ENCODE results near the gene LGALS12.

LGALS12 gene

DNA sequence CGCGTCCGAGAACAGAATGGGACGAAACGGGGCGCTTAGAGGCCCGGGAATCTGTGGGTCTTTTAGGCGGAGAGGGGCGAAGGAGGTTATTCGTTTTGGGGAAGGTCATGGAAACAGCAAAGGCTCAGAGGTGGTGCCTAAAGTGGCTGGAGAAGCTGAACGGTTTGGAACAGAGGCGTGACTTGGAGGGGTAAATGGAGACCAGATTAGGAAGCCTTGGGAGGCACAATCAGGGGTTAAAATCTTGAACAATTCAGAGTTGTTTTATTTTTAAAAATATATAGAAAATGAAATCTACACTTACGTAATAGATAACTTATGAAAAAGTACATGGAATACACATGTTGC lies 14.7 kb upstream of the LGALS12 start:
- Histone ChIP-seq H3K9me3 (ENCODE audit: insufficient read depth, low read depth, low read length) (peaks cover 10% of the 10 kb centered on the region), H3K9ac (ENCODE audit: low read depth, low read length) (peak overlapping the region; percentile 68; the same call in 1 of the 2 replicates), H3K4me3 (ENCODE audit: low read length) (peak overlapping the region; percentile 69), H3K27me3 (ENCODE audit: insufficient read depth, low read length) (peaks cover 29% of the 10 kb centered on the region; the same call in 1 of the 2 replicates), H3K4me1 (ENCODE audit: insufficient read depth, low read length) (peaks cover 28% of the 10 kb centered on the region), H3K36me3 (ENCODE audit: insufficient read depth, low read depth, low read length) (no peaks in the 10 kb centered on the region), H3K27ac (ENCODE audit: low read length) (no peak overlapping the region)

DNA sequence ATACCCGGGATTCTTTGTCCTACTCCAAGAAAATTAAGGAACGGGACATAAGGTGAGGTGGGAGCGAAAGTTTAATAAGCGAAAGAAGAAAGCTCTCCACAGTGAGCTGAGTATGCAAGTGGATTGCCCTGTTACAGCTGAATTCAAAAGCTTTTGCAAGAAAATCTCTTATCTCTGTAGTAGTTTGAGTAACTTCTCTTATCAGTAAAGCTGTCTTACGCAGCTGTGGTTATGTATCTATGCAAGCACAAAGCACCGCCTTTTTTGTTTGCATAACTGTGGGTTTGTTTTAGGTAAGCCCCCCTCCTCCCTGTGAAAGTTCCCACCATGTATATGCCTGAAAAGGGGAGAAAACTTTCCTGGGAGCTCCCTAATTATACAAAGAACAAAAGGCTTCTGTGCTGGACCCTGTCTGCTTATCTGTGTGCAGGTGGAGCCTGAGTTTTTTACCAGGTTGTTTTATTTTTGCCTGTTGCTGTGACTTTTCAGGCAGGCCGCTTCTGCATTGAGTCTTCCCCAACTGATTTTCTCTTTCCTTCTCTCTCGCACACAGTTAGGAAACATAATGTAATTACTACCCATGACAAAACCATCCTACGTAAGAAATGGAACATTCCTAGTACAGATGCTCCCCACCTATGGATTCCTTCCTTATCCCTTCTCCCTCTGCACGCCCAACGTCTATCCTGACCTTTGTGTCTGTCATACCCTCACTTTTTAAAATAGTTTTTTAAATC lies 14.1 kb upstream of the LGALS12 start:
- Histone ChIP-seq H3K4me3 (ENCODE audit: low read length) (peak overlapping the region; percentile 69), H3K27ac (ENCODE audit: low read length) (no peak overlapping the region), H3K9ac (ENCODE audit: low read depth, low read length) (no peak overlapping the region; the same call in 1 of the 2 replicates), H3K36me3 (ENCODE audit: insufficient read depth, low read depth, low read length) (no peaks in the 10 kb centered on the region), H3K9me3 (ENCODE audit: insufficient read depth, low read depth, low read length) (peaks cover 8% of the 10 kb centered on the region), H3K4me1 (ENCODE audit: insufficient read depth, low read length) (peaks cover 28% of the 10 kb centered on the region), H3K27me3 (ENCODE audit: insufficient read depth, low read length) (peaks cover 29% of the 10 kb centered on the region; the same call in 1 of the 2 replicates)

DNA sequence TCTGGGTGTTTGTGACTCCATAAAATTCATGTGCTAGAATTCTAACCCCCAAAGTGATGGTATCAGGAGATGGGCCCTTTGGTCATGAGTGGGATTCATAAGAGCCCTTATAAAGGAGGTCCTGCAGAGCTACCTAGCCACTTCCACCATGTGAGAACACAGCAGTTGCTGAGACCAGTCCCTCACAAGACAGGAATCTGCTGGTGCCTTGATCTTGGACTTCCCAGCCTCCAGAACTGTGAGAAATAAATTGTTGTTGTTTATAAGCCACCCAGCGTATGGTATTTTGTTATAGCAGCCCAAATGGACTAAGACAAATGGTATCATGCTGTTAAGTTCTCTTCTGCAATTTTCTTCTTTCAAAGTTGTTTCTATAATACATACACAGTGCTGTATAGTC lies 13.4 kb upstream of the LGALS12 start:
- H3K36me3 ChIP-seq (ENCODE audit: insufficient read depth, low read depth, low read length) = no peaks in the 10 kb centered on the region
- no peak overlapping the region for H3K4me3 ChIP-seq (ENCODE audit: low read length)
- peaks cover 8% of the 10 kb centered on the region for H3K9me3 ChIP-seq (ENCODE audit: insufficient read depth, low read depth, low read length)
- peaks cover 29% of the 10 kb centered on the region; the same call in 1 of the 2 replicates for H3K27me3 ChIP-seq (ENCODE audit: insufficient read depth, low read length)
- H3K9ac ChIP-seq (ENCODE audit: low read depth, low read length) = no peak overlapping the region
- H3K4me1 ChIP-seq (ENCODE audit: insufficient read depth, low read length) = peaks cover 28% of the 10 kb centered on the region
- H3K27ac ChIP-seq (ENCODE audit: low read length) = no peak overlapping the region

DNA sequence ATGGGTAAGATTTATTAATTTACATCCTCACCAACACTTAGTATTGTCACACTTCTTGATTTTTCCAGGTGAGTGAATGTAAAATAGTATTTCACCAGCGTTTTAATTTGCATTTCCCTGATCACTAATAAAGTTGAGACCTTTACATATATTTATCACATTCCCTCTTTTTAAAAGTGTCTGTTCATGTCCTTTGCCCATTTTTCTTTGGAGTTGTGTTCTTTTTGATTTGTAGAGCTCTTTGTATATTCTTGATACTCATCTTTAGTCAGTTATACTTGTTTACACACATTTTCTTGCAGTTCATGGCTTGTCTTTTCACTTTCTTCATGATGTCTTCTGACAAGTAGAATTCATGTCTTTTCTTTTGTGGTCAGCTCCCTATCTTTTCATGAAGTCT lies 12.8 kb upstream of the LGALS12 start:
- no peaks in the 10 kb centered on the region for H3K36me3 ChIP-seq (ENCODE audit: insufficient read depth, low read depth, low read length)
- H3K27me3 ChIP-seq (ENCODE audit: insufficient read depth, low read length) = peaks cover 29% of the 10 kb centered on the region; the same call in 1 of the 2 replicates
- H3K4me3 ChIP-seq (ENCODE audit: low read length) = no peak overlapping the region
- H3K9me3 ChIP-seq (ENCODE audit: insufficient read depth, low read depth, low read length) = peaks cover 8% of the 10 kb centered on the region
- no peak overlapping the region for H3K27ac ChIP-seq (ENCODE audit: low read length)
- H3K9ac ChIP-seq (ENCODE audit: low read depth, low read length) = no peak overlapping the region
- H3K4me1 ChIP-seq (ENCODE audit: insufficient read depth, low read length) = peaks cover 28% of the 10 kb centered on the region

DNA sequence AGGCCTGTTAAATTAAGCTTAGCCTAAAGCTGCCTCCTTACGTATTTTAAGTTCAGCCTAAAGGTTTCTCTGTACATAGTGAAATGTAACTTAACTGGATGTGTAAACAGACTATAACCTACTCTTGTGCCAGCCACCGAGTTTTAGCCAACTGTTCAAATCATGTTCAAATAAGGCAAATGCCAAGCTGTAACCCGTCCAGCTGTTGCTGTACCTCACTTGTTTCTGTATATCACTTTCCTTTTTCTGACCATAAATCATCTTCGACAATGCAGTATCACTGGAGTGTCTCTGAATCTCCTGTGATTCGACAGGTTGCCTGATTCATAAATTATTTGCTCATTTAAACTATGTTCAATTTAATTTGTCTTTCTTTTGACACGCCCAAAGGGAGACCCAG lies 10.9 kb upstream of the LGALS12 start:
- Histone ChIP-seq H3K36me3 (ENCODE audit: insufficient read depth, low read depth, low read length) (no peaks in the 10 kb centered on the region), H3K9ac (ENCODE audit: low read depth, low read length) (no peak overlapping the region), H3K27me3 (ENCODE audit: insufficient read depth, low read length) (peaks cover 26% of the 10 kb centered on the region; the same call in 1 of the 2 replicates), H3K4me3 (ENCODE audit: low read length) (no peak overlapping the region), H3K9me3 (ENCODE audit: insufficient read depth, low read depth, low read length) (peaks cover 18% of the 10 kb centered on the region), H3K4me1 (ENCODE audit: insufficient read depth, low read length) (peaks cover 13% of the 10 kb centered on the region), H3K27ac (ENCODE audit: low read length) (no peak overlapping the region)

DNA sequence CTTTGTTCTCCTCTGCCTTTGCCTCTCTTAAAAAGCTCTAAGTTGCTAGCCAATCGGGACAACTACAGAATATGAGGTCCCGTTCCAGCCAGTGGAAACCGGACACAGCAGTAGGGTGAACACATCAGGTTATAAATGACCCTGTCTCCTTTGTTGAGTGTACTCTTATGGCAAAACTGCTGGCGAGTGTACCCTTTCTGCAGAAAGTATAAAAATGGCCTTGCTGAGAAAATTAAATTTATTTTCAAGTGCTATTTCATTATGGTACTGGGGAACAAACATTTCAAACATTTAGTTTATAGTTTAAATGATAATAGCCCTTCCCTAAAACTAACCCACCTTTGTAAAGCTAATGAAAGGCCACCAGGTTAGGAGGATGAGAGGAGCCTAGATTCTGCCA lies 6.0 kb upstream of the LGALS12 start:
- Histone ChIP-seq H3K4me1 (ENCODE audit: insufficient read depth, low read length) (peaks cover 8% of the 10 kb centered on the region; the same call in 1 of the 2 replicates), H3K36me3 (ENCODE audit: insufficient read depth, low read depth, low read length) (no peaks in the 10 kb centered on the region; the same call in 1 of the 2 replicates), H3K9ac (ENCODE audit: low read depth, low read length) (no peak overlapping the region), H3K27me3 (ENCODE audit: insufficient read depth, low read length) (no peaks in the 10 kb centered on the region), H3K9me3 (ENCODE audit: insufficient read depth, low read depth, low read length) (peaks cover 21% of the 10 kb centered on the region), H3K27ac (ENCODE audit: low read length) (no peak overlapping the region), H3K4me3 (ENCODE audit: low read length) (no peak overlapping the region; the same call in 1 of the 2 replicates)

DNA sequence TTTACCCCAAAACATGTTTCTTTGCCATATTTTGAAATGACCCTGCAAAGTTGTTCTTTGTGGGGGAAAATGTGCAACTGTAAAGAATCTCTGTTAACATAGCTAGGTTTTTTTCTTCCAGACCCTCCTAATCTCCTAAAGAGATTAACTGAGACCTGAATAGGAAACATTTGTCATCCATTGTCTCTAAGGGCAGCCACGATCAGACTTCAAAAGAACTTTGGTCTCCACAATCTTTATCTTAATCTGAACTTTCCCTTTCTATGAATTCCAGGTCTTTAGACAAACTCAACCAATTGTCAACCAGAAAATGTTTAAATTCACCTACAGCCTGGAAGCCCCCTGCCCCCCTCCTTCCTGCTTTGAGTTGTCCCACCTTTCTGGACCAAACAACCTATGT lies 4.6 kb upstream of the LGALS12 start:
- Histone ChIP-seq H3K4me1 (ENCODE audit: insufficient read depth, low read length) (peaks cover 12% of the 10 kb centered on the region; the same call in 1 of the 2 replicates), H3K9me3 (ENCODE audit: insufficient read depth, low read depth, low read length) (peaks cover 21% of the 10 kb centered on the region), H3K27me3 (ENCODE audit: insufficient read depth, low read length) (no peaks in the 10 kb centered on the region), H3K4me3 (ENCODE audit: low read length) (no peak overlapping the region), H3K36me3 (ENCODE audit: insufficient read depth, low read depth, low read length) (no peaks in the 10 kb centered on the region; the same call in 1 of the 2 replicates), H3K9ac (ENCODE audit: low read depth, low read length) (no peak overlapping the region), H3K27ac (ENCODE audit: low read length) (no peak overlapping the region)

DNA sequence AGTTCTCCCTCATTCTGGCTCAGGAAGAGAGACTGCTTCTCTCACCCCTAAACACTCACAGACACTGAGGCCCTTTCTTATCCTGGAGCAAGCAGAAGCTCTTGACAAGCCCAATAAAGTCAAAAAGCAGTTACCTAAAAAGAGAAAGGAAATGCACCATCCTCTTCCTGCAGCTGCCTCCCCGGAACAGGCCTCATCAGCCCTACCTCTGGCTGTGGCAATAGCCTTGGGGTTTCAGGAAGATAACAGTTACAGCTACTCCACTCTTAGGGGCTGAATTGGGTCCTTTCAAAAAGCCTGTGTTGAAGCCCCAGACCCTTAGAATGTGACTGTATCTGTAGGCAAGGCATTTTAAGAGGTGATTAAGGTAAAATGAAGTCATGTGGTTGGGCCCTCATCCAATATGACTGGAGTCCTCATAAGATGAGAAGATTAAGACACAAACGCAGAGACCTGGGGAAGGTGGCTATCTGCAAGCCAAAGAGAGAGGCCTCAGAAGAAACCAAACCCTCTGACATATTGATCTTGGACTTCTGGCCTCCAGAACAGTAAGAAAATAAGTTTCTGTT lies 3.5 kb upstream of the LGALS12 start:
- peaks cover 21% of the 10 kb centered on the region for H3K9me3 ChIP-seq (ENCODE audit: insufficient read depth, low read depth, low read length)
- no peaks in the 10 kb centered on the region for H3K27me3 ChIP-seq (ENCODE audit: insufficient read depth, low read length)
- no peak overlapping the region for H3K4me3 ChIP-seq (ENCODE audit: low read length)
- H3K27ac ChIP-seq (ENCODE audit: low read length) = no peak overlapping the region
- H3K36me3 ChIP-seq (ENCODE audit: insufficient read depth, low read depth, low read length) = no peaks in the 10 kb centered on the region; the same call in 1 of the 2 replicates
- H3K4me1 ChIP-seq (ENCODE audit: insufficient read depth, low read length) = peaks cover 14% of the 10 kb centered on the region; the same call in 1 of the 2 replicates
- H3K9ac ChIP-seq (ENCODE audit: low read depth, low read length) = no peak overlapping the region

DNA sequence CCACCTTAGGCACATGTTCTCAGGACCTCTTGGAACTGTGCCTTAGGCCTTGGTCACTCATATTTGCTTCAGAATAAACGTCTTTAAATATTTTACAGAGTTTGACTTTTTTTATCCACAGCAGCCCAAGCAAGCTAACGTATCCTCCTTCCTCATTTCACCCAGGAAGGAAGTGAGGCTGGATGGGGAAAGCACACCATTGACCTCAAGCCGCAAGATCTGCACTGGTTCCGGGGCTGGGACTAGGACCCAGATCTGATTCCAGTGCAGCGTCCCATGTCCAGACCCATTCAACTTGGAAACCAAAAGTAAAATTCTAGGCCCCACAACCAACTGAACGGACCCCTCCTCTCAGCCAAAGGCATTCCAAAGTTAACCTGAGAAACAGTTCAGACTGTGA lies 2.4 kb upstream of the LGALS12 start:
- Histone ChIP-seq H3K9me3 (ENCODE audit: insufficient read depth, low read depth, low read length) (peaks cover 21% of the 10 kb centered on the region), H3K36me3 (ENCODE audit: insufficient read depth, low read depth, low read length) (no peaks in the 10 kb centered on the region; the same call in 1 of the 2 replicates), H3K4me3 (ENCODE audit: low read length) (no peak overlapping the region), H3K4me1 (ENCODE audit: insufficient read depth, low read length) (peaks cover 14% of the 10 kb centered on the region; the same call in 1 of the 2 replicates), H3K27me3 (ENCODE audit: insufficient read depth, low read length) (no peaks in the 10 kb centered on the region), H3K27ac (ENCODE audit: low read length) (no peak overlapping the region), H3K9ac (ENCODE audit: low read depth, low read length) (no peak overlapping the region)

DNA sequence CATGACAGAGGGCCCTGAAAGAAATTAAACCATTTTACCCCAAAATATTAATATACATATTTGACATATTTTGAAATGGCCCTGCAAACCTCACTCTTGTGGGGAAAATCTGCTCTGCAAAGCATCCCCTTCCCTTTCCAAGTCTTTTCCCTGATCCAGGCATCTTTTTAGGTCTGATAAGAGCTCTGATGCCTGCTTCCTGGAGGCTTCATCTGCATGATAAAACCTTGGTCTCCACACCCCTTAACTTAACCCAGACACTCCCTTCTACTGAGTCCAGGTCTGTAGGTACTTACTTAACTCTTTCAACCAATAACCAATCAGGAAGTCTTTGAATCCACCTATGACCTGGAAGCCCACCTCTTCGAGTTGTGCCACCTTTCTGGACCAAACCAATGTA lies 1.8 kb upstream of the LGALS12 start:
- Histone ChIP-seq H3K4me1 (ENCODE audit: insufficient read depth, low read length) (peaks cover 14% of the 10 kb centered on the region; the same call in 1 of the 2 replicates), H3K27me3 (ENCODE audit: insufficient read depth, low read length) (no peaks in the 10 kb centered on the region), H3K27ac (ENCODE audit: low read length) (no peak overlapping the region), H3K36me3 (ENCODE audit: insufficient read depth, low read depth, low read length) (no peaks in the 10 kb centered on the region; the same call in 1 of the 2 replicates), H3K9ac (ENCODE audit: low read depth, low read length) (no peak overlapping the region), H3K9me3 (ENCODE audit: insufficient read depth, low read depth, low read length) (peaks cover 18% of the 10 kb centered on the region), H3K4me3 (ENCODE audit: low read length) (no peak overlapping the region)

DNA sequence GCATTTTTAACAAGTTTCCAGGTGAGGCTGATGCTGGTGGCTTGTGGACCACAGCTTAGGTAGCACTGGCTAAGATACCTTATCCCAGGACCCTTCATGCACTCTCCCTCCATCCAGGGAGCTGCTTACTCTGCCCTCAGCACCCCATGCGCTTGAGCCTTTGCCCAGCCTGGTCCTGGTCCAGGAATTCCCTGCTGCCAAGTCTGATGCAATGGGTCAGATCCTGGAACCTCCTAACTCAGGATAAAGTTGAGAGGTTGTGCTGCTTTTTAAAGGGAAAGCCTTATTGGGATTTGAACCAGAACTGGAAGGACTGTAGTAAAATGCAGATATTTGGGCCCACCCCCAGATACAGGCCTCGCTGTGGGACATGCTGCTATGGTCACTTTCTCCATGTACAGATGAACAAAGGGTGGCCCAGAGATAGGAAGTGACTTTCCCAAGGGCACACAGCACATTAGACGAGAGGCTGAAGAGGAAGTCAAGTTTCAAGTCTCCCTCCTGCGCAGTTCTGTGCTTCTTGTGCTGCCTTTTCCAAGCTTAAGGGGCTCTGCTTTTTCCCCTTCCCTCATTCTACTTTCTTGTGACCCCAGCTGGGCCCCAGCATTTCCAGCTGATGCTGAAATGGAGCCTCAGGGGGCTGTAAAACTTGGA lies 824 bp upstream of the LGALS12 start:
- H3K4me1 ChIP-seq (ENCODE audit: insufficient read depth, low read length) = peaks cover 14% of the 10 kb centered on the region; the same call in 1 of the 2 replicates
- H3K9ac ChIP-seq (ENCODE audit: low read depth, low read length) = no peak overlapping the region
- H3K27me3 ChIP-seq (ENCODE audit: insufficient read depth, low read length) = no peaks in the 10 kb centered on the region
- no peak overlapping the region for H3K27ac ChIP-seq (ENCODE audit: low read length)
- no peaks in the 10 kb centered on the region; the same call in 1 of the 2 replicates for H3K36me3 ChIP-seq (ENCODE audit: insufficient read depth, low read depth, low read length)
- H3K9me3 ChIP-seq (ENCODE audit: insufficient read depth, low read depth, low read length) = peaks cover 10% of the 10 kb centered on the region
- no peak overlapping the region for H3K4me3 ChIP-seq (ENCODE audit: low read length)
